Activated naive CD8-positive, alpha-beta T cell treated with anti-CD3 and anti-CD28 coated beads, Interleukin-2, amount 10 ng/mL, durations not matched to agents 7 days and 5 days (primary cell): Measurements from ENCODE around the gene EXOC6. TPM values are rescaled to one million over a fixed set of nuclear protein-coding genes. Genes with fewer than 3 reads are reported as not detected.

ENCODE experiments used
- ATAC-seq: fragments of 150-1000 bp; cut with Tn5 transposase; one replicate; pipeline ENCODE4 v1.10.0; 2021; ENCODE audit warnings: low read depth, moderate library complexity
- POLR2A ChIA-PET: fragments of 350-600 bp; sonication (Branson Sonifier 250); formaldehyde crosslinking; loops from one replicate; lab custom pipeline; 2021; ENCODE audit warnings: antibody characterized with exemption; lab: Charles Lee
- DNase-seq: peaks from one replicate; pipeline ENCODE4 v3.0.0; 2021
- H3K27ac Mint-ChIP-seq: one replicate; pipeline ENCODE4 v1.8.0; 2022; ENCODE audit warnings: mild to moderate bottlenecking, mixed read lengths
- H3K27me3 Mint-ChIP-seq: one replicate; pipeline ENCODE4 v1.8.0; 2022; ENCODE audit warnings: mild to moderate bottlenecking, moderate library complexity, mixed read lengths
- H3K36me3 Mint-ChIP-seq: one replicate; pipeline ENCODE4 v1.8.0; 2021; ENCODE audit warnings: mild to moderate bottlenecking, mixed read lengths
- H3K4me1 Mint-ChIP-seq: one replicate; pipeline ENCODE4 v1.8.0; 2021; ENCODE audit warnings: mixed read lengths
- H3K4me3 Mint-ChIP-seq: one replicate; pipeline ENCODE4 v1.8.0; 2022; ENCODE audit warnings: mild to moderate bottlenecking, moderate library complexity, mixed read lengths
- H3K9me3 Mint-ChIP-seq: one replicate; pipeline ENCODE4 v1.8.0; 2021; ENCODE audit warnings: mixed read lengths
- total RNA-seq, 2 experiments: library from RNA; stranded (reverse); gene quantifications; one replicate each; pipeline ENCODE4 v1.2.3, GENCODE V29; 2021

The EXOC6 gene
- total RNA-seq, 2 experiments from 2014 or later = 10.4 to 10.6 TPM

- Mint-ChIP-seq H3K36me3 (no peaks in the 10 kb centered on the region), H3K4me1 (peaks cover 18% of the 10 kb centered on the region), H3K27ac (no peak overlapping the region), H3K9me3 (no peaks in the 10 kb centered on the region), H3K27me3 (peaks cover 75% of the 10 kb centered on the region), H3K4me3 (no peak overlapping the region)
- DNase-seq = no peak
- ATAC-seq = no peak
- POLR2A ChIA-PET = no interaction called here
These were observed 216.7 kb downstream of the EXOC6 start for GRCh38 chr10:93064874-93065660.

- Mint-ChIP-seq H3K27me3 (peaks cover 81% of the 10 kb centered on the region), H3K4me3 (no peak overlapping the region), H3K4me1 (peaks cover 19% of the 10 kb centered on the region), H3K27ac (no peak overlapping the region), H3K36me3 (no peaks in the 10 kb centered on the region), H3K9me3 (no peaks in the 10 kb centered on the region)
- ATAC-seq (no peak), DNase-seq (peak; percentile 33)
- POLR2A ChIA-PET = interaction anchor here (0.5 kb wide), 1 partner anchor 86 kb away, joined by 3 read pairs; no protein-coding TSS in a partner anchor
These were observed 217.6 kb downstream of the EXOC6 start for GRCh38 chr10:93065675-93066543.

GRCh38 chr10:93066544-93066913 is 218.2 kb downstream of the EXOC6 start:
- no peaks in the 10 kb centered on the region for H3K36me3 Mint-ChIP-seq
- H3K4me1 Mint-ChIP-seq = peaks cover 21% of the 10 kb centered on the region
- ATAC-seq (no peak), DNase-seq (no peak)
- no peak overlapping the region for H3K27ac Mint-ChIP-seq
- H3K9me3 Mint-ChIP-seq = no peaks in the 10 kb centered on the region
- no peak overlapping the region for H3K4me3 Mint-ChIP-seq
- POLR2A ChIA-PET = no interaction called here
- H3K27me3 Mint-ChIP-seq = peaks cover 82% of the 10 kb centered on the region

GRCh38 chr10:93067443-93068365 is 219.4 kb downstream of the EXOC6 start:
- H3K9me3 Mint-ChIP-seq = no peaks in the 10 kb centered on the region
- H3K27me3 Mint-ChIP-seq = peaks cover 84% of the 10 kb centered on the region
- DNase-seq (no peak), ATAC-seq (no peak)
- POLR2A ChIA-PET = no interaction called here
- peak overlapping the region; percentile 39 for H3K4me3 Mint-ChIP-seq
- H3K4me1 Mint-ChIP-seq = peaks cover 27% of the 10 kb centered on the region
- no peaks in the 10 kb centered on the region for H3K36me3 Mint-ChIP-seq
- no peak overlapping the region for H3K27ac Mint-ChIP-seq

DNA sequence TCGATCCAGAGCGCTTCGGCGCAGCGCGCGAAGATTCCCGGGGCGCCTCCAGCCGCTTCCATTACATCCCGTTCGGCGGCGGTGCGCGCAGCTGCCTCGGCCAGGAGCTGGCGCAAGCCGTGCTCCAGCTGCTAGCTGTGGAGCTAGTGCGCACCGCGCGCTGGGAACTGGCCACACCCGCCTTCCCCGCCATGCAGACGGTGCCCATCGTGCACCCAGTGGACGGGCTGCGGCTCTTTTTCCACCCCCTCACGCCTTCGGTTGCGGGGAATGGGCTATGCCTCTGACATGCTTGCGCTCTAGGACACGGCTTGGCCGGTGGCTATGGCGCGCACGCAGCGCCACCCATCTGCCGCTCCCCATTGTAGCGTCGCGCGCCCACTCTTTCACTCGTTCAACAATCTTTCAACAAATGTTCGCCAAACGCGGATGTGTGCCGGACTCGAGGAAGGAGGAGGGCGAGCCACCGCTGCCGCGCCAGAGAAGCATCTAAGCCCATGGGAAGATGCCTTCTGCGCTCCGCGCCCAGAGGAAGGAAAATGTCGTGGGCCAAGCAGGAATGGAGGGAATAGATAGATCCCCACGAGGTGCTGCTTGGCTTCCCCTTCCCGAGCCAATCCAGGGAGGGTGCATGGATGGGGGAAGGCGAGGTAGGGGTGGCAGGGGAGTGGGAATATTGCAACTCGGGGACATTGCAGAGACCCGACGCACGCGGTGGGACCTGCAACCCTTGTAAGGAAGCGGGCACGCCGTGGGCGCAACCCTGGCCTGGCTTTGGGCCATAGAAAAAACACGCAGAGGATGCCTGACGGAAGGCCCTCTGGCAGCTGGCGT is 220.3 kb downstream of the EXOC6 start:
- H3K9me3 Mint-ChIP-seq = no peaks in the 10 kb centered on the region
- no peaks in the 10 kb centered on the region for H3K36me3 Mint-ChIP-seq
- POLR2A ChIA-PET = no interaction called here
- H3K27ac Mint-ChIP-seq = no peak overlapping the region
- H3K4me1 Mint-ChIP-seq = peaks cover 25% of the 10 kb centered on the region
- no peak for ATAC-seq
- peaks cover 87% of the 10 kb centered on the region for H3K27me3 Mint-ChIP-seq
- peak overlapping the region; percentile 22 for H3K4me3 Mint-ChIP-seq
- peak; percentile 44 for DNase-seq

- POLR2A ChIA-PET = no interaction called here
- Mint-ChIP-seq H3K4me3 (no peak overlapping the region), H3K27ac (no peak overlapping the region), H3K9me3 (no peaks in the 10 kb centered on the region), H3K27me3 (peaks cover 83% of the 10 kb centered on the region), H3K36me3 (no peaks in the 10 kb centered on the region), H3K4me1 (peaks cover 24% of the 10 kb centered on the region)
- no peak for DNase-seq
- no peak for ATAC-seq
These were observed 220.9 kb downstream of the EXOC6 start for GRCh38 chr10:93069245-93069561.

GRCh38 chr10:93070378-93071176 is 222.3 kb downstream of the EXOC6 start:
- Mint-ChIP-seq H3K27ac (no peak overlapping the region), H3K36me3 (no peaks in the 10 kb centered on the region), H3K4me3 (no peak overlapping the region), H3K9me3 (no peaks in the 10 kb centered on the region), H3K27me3 (peaks cover 83% of the 10 kb centered on the region), H3K4me1 (peaks cover 29% of the 10 kb centered on the region)
- ATAC-seq = no peak
- POLR2A ChIA-PET = no interaction called here
- no peak for DNase-seq

- Mint-ChIP-seq H3K4me1 (peaks cover 32% of the 10 kb centered on the region), H3K4me3 (no peak overlapping the region)
These were observed 222.8 kb downstream of the EXOC6 start for GRCh38 chr10:93071177-93071472.

DNA sequence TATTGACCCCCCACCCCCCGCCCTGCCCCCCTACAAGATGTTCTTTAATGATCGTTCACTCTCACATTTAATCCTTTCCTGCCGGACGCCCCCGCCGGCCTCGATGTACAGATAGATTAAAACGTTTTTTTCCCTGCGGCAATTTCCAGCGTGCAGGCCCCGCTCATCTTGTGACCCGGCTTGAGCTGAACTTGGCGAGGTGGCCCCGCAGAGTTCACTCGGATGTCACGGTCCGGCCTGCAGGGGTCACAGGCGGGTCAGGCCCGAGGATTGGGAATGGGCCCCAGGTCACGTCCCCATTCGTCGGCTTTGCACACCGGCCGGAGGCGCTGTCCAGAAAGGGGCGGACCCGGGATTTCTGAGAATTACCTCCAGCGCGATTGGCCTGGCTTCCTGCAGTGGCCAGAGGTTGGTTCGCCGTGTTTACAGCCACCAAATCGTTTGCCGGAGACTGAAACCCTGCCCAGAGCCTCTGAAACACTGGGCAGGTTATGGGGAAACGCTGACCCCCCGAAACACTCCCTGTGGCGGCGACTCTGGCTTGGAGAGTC is 223.4 kb downstream of the EXOC6 start:
- POLR2A ChIA-PET = no interaction called here
- Mint-ChIP-seq H3K27ac (no peak overlapping the region), H3K4me3 (peak overlapping the region; percentile 73), H3K36me3 (no peaks in the 10 kb centered on the region), H3K9me3 (no peaks in the 10 kb centered on the region), H3K27me3 (peaks cover 87% of the 10 kb centered on the region), H3K4me1 (peaks cover 32% of the 10 kb centered on the region)
- no peak for ATAC-seq
- DNase-seq = peak; percentile 33

More at GRCh38 chr10:93071177-93071472, 222.8 kb downstream of the EXOC6 start:
- no peak for DNase-seq
- no peak for ATAC-seq
- no peaks in the 10 kb centered on the region for H3K9me3 Mint-ChIP-seq
- peaks cover 86% of the 10 kb centered on the region for H3K27me3 Mint-ChIP-seq
- H3K27ac Mint-ChIP-seq = no peak overlapping the region
- POLR2A ChIA-PET = no interaction called here
- no peaks in the 10 kb centered on the region for H3K36me3 Mint-ChIP-seq

GRCh38 chr10:93072225-93072712 is 223.9 kb downstream of the EXOC6 start:
- H3K36me3 Mint-ChIP-seq = no peaks in the 10 kb centered on the region
- H3K4me3 Mint-ChIP-seq = peak overlapping the region; percentile 73
- DNase-seq (peak; percentile 34), ATAC-seq (no peak)
- H3K9me3 Mint-ChIP-seq = no peaks in the 10 kb centered on the region
- POLR2A ChIA-PET = no interaction called here
- H3K27ac Mint-ChIP-seq = no peak overlapping the region
- peaks cover 32% of the 10 kb centered on the region for H3K4me1 Mint-ChIP-seq
- H3K27me3 Mint-ChIP-seq = peaks cover 85% of the 10 kb centered on the region

DNA sequence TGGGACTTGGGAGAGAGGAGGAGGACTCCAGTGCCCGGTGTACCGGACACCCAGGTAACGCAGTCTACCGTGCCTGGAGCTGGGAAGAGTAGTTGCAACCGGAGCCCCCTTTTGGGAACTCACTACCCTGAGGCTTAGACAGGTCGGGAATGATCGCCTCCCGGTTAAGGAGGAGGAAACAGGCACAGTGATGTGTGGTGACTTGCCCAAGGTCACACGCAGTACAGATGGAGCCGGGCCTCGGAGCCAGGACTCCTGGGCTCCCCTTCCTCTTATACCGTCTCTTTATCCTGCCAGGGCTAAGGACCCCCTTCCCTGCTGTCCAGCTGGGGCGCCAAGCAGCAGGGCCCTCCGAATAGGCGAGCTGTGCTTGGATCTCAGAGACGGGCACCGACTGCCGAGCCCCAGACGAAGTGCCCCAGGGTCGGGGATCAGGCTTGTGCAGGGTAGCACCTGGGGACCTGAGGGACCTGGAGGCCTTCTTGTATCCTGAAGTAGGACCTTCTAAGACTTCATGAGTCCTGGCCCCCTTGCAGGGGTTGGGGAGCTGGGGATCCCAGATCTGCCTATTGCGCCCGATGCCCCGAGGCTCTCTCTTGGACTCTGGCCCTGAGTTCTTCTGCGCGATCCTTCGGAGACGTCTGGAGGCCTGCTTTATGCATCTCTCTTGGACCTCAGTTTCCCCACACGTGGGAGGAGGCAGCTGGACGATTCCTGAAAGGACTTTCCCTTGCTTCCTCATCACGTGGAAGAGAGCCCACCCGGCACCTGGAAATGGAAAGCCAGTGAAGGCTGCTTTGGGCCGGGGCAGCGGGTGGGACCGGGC is 224.6 kb downstream of the EXOC6 start:
- peaks cover 28% of the 10 kb centered on the region for H3K4me1 Mint-ChIP-seq
- no peak for ATAC-seq

More for the DNA sequence above, 224.6 kb downstream of the EXOC6 start:
- Mint-ChIP-seq H3K27me3 (peaks cover 84% of the 10 kb centered on the region), H3K27ac (no peak overlapping the region), H3K4me3 (peak overlapping the region; percentile 73), H3K9me3 (no peaks in the 10 kb centered on the region), H3K36me3 (no peaks in the 10 kb centered on the region)
- DNase-seq = peak; percentile 45
- POLR2A ChIA-PET = interaction anchor here (0.9 kb wide), 1 partner anchor 10 kb away, joined by 3 read pairs; no protein-coding TSS in a partner anchor
